IMR-90 (cell line): ENCODE data around the gene FLVCR2. TPM values are rescaled to one million over a fixed set of nuclear protein-coding genes. Genes with fewer than 3 reads are reported as not detected.

Experiments used
- ATAC-seq: fragments of 200-7000 bp; cut with Tn5 transposase; 2 replicates; pipeline ENCODE4 v1.9.1; 2020; ENCODE audit warnings: low read depth, mild to moderate bottlenecking, moderate library complexity
- BruUV-seq: library from RNA; stranded (reverse); fragments of 400-500 nt; replicated peaks from 2 replicates; lab custom pipeline; 2021; lab: Mats Ljungman, UMichigan
- CTCF ChIA-PET: fragments of 300-600 bp; formaldehyde crosslinking; extraction: SDS; loops from one replicate; lab custom pipeline; 2021; ENCODE audit warnings: antibody characterized with exemption; lab: Yijun Ruan, JAX
- POLR2A ChIA-PET: fragments of 300-600 bp; sonication (Branson Sonifier 250); formaldehyde crosslinking; loops from one replicate; lab custom pipeline; 2022; ENCODE audit warnings: antibody characterized with exemption; ENCODE audit not compliant: unreplicated experiment; lab: Charles Lee
- DNase-seq: peaks from one replicate; pipeline ENCODE4 v3.0.0; 2013
- H2AFZ ChIP-seq: replicated peaks from 2 replicates; pipeline ENCODE3; 2013; ENCODE audit warnings: low read length, mild to moderate bottlenecking; ENCODE audit not compliant: poor library complexity
- H2AK5ac ChIP-seq: 2 replicates; pipeline ENCODE4 v1.6.1; 2013; ENCODE audit warnings: low read depth, low read length, inconsistent platforms
- H2AK9ac ChIP-seq: replicated peaks from 2 replicates; pipeline ENCODE3; 2013; ENCODE audit warnings: mild to moderate bottlenecking, low read depth, low read length, moderate library complexity; ENCODE audit not compliant: poor library complexity
- H2BK120ac ChIP-seq: 2 replicates; pipeline ENCODE4 v1.6.1; 2013; ENCODE audit warnings: low read depth, low read length, inconsistent platforms
- H2BK15ac ChIP-seq: 3 replicates; pipeline ENCODE4 v1.6.1; 2013; ENCODE audit warnings: low read depth, low read length, inconsistent platforms
- H2BK20ac ChIP-seq: 2 replicates; pipeline ENCODE4 v1.6.1; 2013; ENCODE audit warnings: low read depth, mild to moderate bottlenecking, inconsistent platforms, low read length, moderate library complexity
- H2BK5ac ChIP-seq: 2 replicates; pipeline ENCODE4 v1.6.1; 2013; ENCODE audit warnings: mild to moderate bottlenecking, low read depth, low read length, inconsistent platforms; ENCODE audit not compliant: poor library complexity, severe bottlenecking
- H3K14ac ChIP-seq: replicated peaks from 2 replicates; pipeline ENCODE4 v1.6.1; 2013; ENCODE audit warnings: low read depth, low read length, inconsistent platforms
- H3K18ac ChIP-seq: 2 replicates; pipeline ENCODE4 v1.6.1; 2013; ENCODE audit warnings: low read depth, low read length, control low read depth
- H3K23ac ChIP-seq: 2 replicates; pipeline ENCODE4 v1.6.1; 2013; ENCODE audit warnings: low read depth, low read length, inconsistent platforms
- H3K27ac ChIP-seq: 2 replicates; pipeline ENCODE4 v1.5.1; 2013; ENCODE audit warnings: mild to moderate bottlenecking, control low read depth, low read length; ENCODE audit not compliant: insufficient read depth
- H3K27me3 ChIP-seq: 2 replicates; pipeline ENCODE4 v1.6.1; 2013; ENCODE audit warnings: low read length; ENCODE audit not compliant: control insufficient read depth, insufficient read depth
- H3K36me3 ChIP-seq: 2 replicates; pipeline ENCODE4 v1.6.1; 2013; ENCODE audit warnings: low read length, mixed read lengths; ENCODE audit not compliant: control insufficient read depth, insufficient read depth
- H3K4ac ChIP-seq: 2 replicates; pipeline ENCODE4 v1.6.1; 2013; ENCODE audit warnings: low read depth, low read length, inconsistent platforms
- H3K4me1 ChIP-seq: 2 replicates; pipeline ENCODE4 v1.6.1; 2013; ENCODE audit warnings: low read length, mixed read lengths; ENCODE audit not compliant: control insufficient read depth, insufficient read depth
- H3K4me2 ChIP-seq: 2 replicates; pipeline ENCODE4 v1.6.1; 2013; ENCODE audit warnings: low read depth, mild to moderate bottlenecking, control low read depth, low read length, moderate library complexity
- H3K4me3 ChIP-seq: 2 replicates; pipeline ENCODE4 v1.5.1; 2013; ENCODE audit warnings: low read depth, mild to moderate bottlenecking, control low read depth, low read length, moderate library complexity; ENCODE audit not compliant: insufficient read depth
- H3K56ac ChIP-seq: 2 replicates; pipeline ENCODE4 v1.6.1; 2013; ENCODE audit warnings: low read length, inconsistent platforms; ENCODE audit not compliant: insufficient read depth; ENCODE audit errors: extremely low read depth
- H3K79me1 ChIP-seq, 2 experiments: 2 replicates each; pipeline ENCODE4 v1.6.1; 2013; ENCODE audit warnings: low read length in 2 of 2, inconsistent platforms in 1 of 2, low read depth in 1 of 2
- H3K9ac ChIP-seq: 2 replicates; pipeline ENCODE4 v1.6.1; 2013; ENCODE audit warnings: low read depth, low read length, control low read depth
- H3K9me1 ChIP-seq: 2 replicates; pipeline ENCODE4 v1.6.1; 2013; ENCODE audit warnings: low read length, inconsistent platforms; ENCODE audit not compliant: insufficient read depth
- H3K9me3 ChIP-seq: 2 replicates; pipeline ENCODE4 v1.6.1; 2013; ENCODE audit warnings: low read length; ENCODE audit not compliant: control insufficient read depth, insufficient read depth
- H4K20me1 ChIP-seq: 2 replicates; pipeline ENCODE4 v1.6.1; 2013; ENCODE audit warnings: low read length, inconsistent platforms; ENCODE audit not compliant: insufficient read depth
- H4K5ac ChIP-seq: 2 replicates; pipeline ENCODE4 v1.6.1; 2013; ENCODE audit warnings: mild to moderate bottlenecking, low read depth, low read length, control low read depth
- H4K8ac ChIP-seq, 2 experiments: 2 replicates each; pipeline ENCODE4 v1.6.1; 2013; ENCODE audit warnings: low read depth in 2 of 2, low read length in 2 of 2, control low read depth in 1 of 2, inconsistent platforms in 1 of 2
- H4K91ac ChIP-seq: 2 replicates; pipeline ENCODE4 v1.6.1; 2013; ENCODE audit warnings: low read depth, low read length, inconsistent platforms; ENCODE audit not compliant: insufficient read depth
- BHLHE40 ChIP-seq: fragments of 150-350 bp; IDR thresholded peaks from 2 replicates; pipeline ENCODE4 v1.6.1; 2016; ENCODE audit warnings: mild to moderate bottlenecking, low read depth, low read length
- CEBPB ChIP-seq: IDR thresholded peaks from 2 replicates; pipeline ENCODE4 v1.6.1; 2012; ENCODE audit warnings: low read depth, low read length, improper control_type of control experiment
- CHD1 ChIP-seq: IDR thresholded peaks from 2 replicates; pipeline ENCODE4 v1.6.1; 2012; ENCODE audit warnings: low read depth, low read length, improper control_type of control experiment
- ELK1 ChIP-seq: fragments of 150-350 bp; IDR thresholded peaks from 2 replicates; pipeline ENCODE4 v1.6.1; 2016; ENCODE audit warnings: low read depth, mild to moderate bottlenecking, low read length, moderate library complexity, borderline replicate concordance
- FOS ChIP-seq: fragments of 150-350 bp; IDR thresholded peaks from 2 replicates; pipeline ENCODE4 v1.6.1; 2016; ENCODE audit warnings: low read depth, low read length
- MAFK ChIP-seq: IDR thresholded peaks from 2 replicates; pipeline ENCODE4 v1.6.1; 2012; ENCODE audit warnings: low read depth, low read length, improper control_type of control experiment
- MAZ ChIP-seq: IDR thresholded peaks from 2 replicates; pipeline ENCODE4 v1.6.1; 2012; ENCODE audit warnings: low read depth, mild to moderate bottlenecking, low read length, improper control_type of control experiment, moderate library complexity, borderline replicate concordance
- MXI1 ChIP-seq: IDR thresholded peaks from 2 replicates; pipeline ENCODE4 v1.6.1; 2012; ENCODE audit warnings: low read depth, mild to moderate bottlenecking, low read length, moderate library complexity, borderline replicate concordance
- NFE2L2 ChIP-seq: fragments of 150-350 bp; IDR thresholded peaks from 2 replicates; pipeline ENCODE4 v1.6.1; 2016; ENCODE audit warnings: low read depth, mild to moderate bottlenecking, low read length
- POLR2A ChIP-seq: IDR thresholded peaks from 2 replicates; pipeline ENCODE4 v1.6.1; 2012; ENCODE audit warnings: mild to moderate bottlenecking, low read depth, low read length
- RAD21 ChIP-seq: IDR thresholded peaks from 2 replicates; pipeline ENCODE4 v1.6.1; 2012; ENCODE audit warnings: low read length, improper control_type of control experiment
- RCOR1 ChIP-seq: IDR thresholded peaks from 2 replicates; pipeline ENCODE4 v1.6.1; 2012; ENCODE audit warnings: mild to moderate bottlenecking, low read length, improper control_type of control experiment; ENCODE audit not compliant: insufficient replicate concordance
- RFX5 ChIP-seq: IDR thresholded peaks from 2 replicates; pipeline ENCODE4 v1.8.0; 2012; ENCODE audit warnings: low read depth, mild to moderate bottlenecking, low read length, moderate library complexity
- SMC3 ChIP-seq: fragments of 150-350 bp; IDR thresholded peaks from 2 replicates; pipeline ENCODE4 v1.6.1; 2016; ENCODE audit warnings: low read depth, mild to moderate bottlenecking, antibody characterized with exemption, low read length, moderate library complexity
- USF2 ChIP-seq: fragments of 150-350 bp; IDR thresholded peaks from 2 replicates; pipeline ENCODE4 v1.6.1; 2017; ENCODE audit warnings: mild to moderate bottlenecking, antibody characterized with exemption, low read length, low read depth
- WGBS, 2 experiments: methylation state at CpG; one replicate each; pipeline versions ENCODE4 v1.1.5 to v1.1.7; 2013; ENCODE audit warnings: missing lambda C conversion rate in 2 of 2; ENCODE audit not compliant: insufficient read length in 1 of 2; ENCODE audit errors: extremely low coverage in 2 of 2; 5-methylcytosine and 5-hydroxymethylcytosine counted together
- dilution Hi-C: fragments of 300-500 bp; cut with HindIII; formaldehyde crosslinking; loops from one replicate; pipeline ENCODE4 v1.14.3; 2018; ENCODE audit warnings: low sequenced_read_pairs; ENCODE audit not compliant: unreplicated experiment
- in situ Hi-C: fragments of 300-500 bp; cut with MboI; formaldehyde crosslinking; loops from 3 replicates; pipeline ENCODE4 v1.14.3; 2019; ENCODE audit warnings: low sequenced_read_pairs, inconsistent platforms, mixed read lengths
- intact Hi-C: fragments of 100-400 bp; cut with micrococcal nuclease; formaldehyde crosslinking; loops from 2 replicates; pipeline ENCODE4 v1.10.0; 2022
- polyA plus RNA-seq, 3 experiments: library from polyadenylated mRNA; depleted of rRNA; stranded (reverse); fragments of >200 nt; gene quantifications; 2 replicates each; pipeline ENCODE4 v1.2.3, GENCODE V29; 2012; ENCODE audit warnings: low replicate concordance in 1 of 3
- total RNA-seq: library from RNA; depleted of rRNA; stranded (reverse); fragments of >200 nt; gene quantifications from 2 replicates; pipeline ENCODE4 v1.2.3, GENCODE V29; 2012
- TF ChIP-seq, protein P1 (sequence below): conservative IDR thresholded peaks from 2 replicates; pipeline ENCODE4 v1.5.1; 2012; ENCODE audit warnings: mild to moderate bottlenecking, low read depth, low read length, improper control_type of control experiment

The FLVCR2 gene
- total and polyA plus RNA-seq, 2 of the 4 experiments (the other 2 are of a cell fraction): 0.94 to 1.4 TPM

DNA sequence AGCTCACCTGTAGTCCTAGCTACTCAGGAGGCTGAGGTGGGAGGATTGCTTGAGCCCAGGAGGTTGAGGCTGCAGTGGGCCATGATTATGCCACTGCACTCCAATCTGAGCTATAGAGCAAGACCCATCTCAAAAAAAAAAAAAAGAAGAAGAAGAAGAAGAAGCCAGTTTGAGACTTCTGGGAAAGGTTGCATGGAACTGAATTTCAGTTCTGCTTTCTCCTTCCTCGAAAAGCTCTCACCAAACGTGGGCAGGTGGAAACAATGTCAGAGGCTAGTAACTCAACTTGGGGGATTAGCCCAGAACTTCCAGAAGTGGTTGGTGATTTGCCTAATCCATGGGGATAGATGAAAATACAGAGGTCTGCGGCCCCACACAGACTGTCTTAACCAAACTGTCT, 18.7 kb downstream of the FLVCR2 start:
- no peak overlapping the region for H4K91ac ChIP-seq
- POLR2A ChIA-PET: no interaction called here
- H3K9me1 ChIP-seq: no peaks in the 10 kb centered on the region; the same call in 1 of the 2 replicates
- no peak overlapping the region for H3K9ac ChIP-seq
- no peak overlapping the region for H2BK5ac ChIP-seq
- H2BK120ac ChIP-seq: no peak overlapping the region
- no peak overlapping the region for H2AK9ac ChIP-seq
- no peak overlapping the region for H4K5ac ChIP-seq
- peaks cover under 1% of the 10 kb centered on the region; the same call in 1 of the 2 replicates for H3K9me3 ChIP-seq
- no CpG with 5 or more reads among the region's 3 CpGs for WGBS, 2 experiments
- H3K4ac ChIP-seq: no peak overlapping the region
- in situ Hi-C loops (no loop called here), intact Hi-C loops (loop anchor here (5.0 kb wide), 1 partner anchor 40 kb away; no protein-coding TSS in a partner anchor), dilution Hi-C loops (no loop called here)
- H2AK5ac ChIP-seq: no peak overlapping the region
- TF ChIP-seq ELK1: no peak
- no peak for TF ChIP-seq FOS
- TF ChIP-seq MXI1: no peak
- no peak for TF ChIP-seq MAZ
- TF ChIP-seq CEBPB: no peak
- no peak for TF ChIP-seq POLR2A
- TF ChIP-seq SMC3: no peak
- TF ChIP-seq MAFK: no peak
- TF ChIP-seq, protein P1, sequence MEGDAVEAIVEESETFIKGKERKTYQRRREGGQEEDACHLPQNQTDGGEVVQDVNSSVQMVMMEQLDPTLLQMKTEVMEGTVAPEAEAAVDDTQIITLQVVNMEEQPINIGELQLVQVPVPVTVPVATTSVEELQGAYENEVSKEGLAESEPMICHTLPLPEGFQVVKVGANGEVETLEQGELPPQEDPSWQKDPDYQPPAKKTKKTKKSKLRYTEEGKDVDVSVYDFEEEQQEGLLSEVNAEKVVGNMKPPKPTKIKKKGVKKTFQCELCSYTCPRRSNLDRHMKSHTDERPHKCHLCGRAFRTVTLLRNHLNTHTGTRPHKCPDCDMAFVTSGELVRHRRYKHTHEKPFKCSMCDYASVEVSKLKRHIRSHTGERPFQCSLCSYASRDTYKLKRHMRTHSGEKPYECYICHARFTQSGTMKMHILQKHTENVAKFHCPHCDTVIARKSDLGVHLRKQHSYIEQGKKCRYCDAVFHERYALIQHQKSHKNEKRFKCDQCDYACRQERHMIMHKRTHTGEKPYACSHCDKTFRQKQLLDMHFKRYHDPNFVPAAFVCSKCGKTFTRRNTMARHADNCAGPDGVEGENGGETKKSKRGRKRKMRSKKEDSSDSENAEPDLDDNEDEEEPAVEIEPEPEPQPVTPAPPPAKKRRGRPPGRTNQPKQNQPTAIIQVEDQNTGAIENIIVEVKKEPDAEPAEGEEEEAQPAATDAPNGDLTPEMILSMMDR: no peak
- TF ChIP-seq BHLHE40: no peak
- no peak for TF ChIP-seq CHD1
- no peak for TF ChIP-seq RCOR1
- no peak for TF ChIP-seq USF2
- no peak for TF ChIP-seq RAD21
- no peak for TF ChIP-seq NFE2L2
- TF ChIP-seq RFX5: no peak
- no peak overlapping the region for H3K4me2 ChIP-seq
- no peak for ATAC-seq
- H3K23ac ChIP-seq: no peak overlapping the region
- H3K56ac ChIP-seq: no peak overlapping the region
- no peak for DNase-seq
- no peak overlapping the region for H2BK15ac ChIP-seq
- H2BK20ac ChIP-seq: no peak overlapping the region
- H3K27me3 ChIP-seq: peaks cover 9% of the 10 kb centered on the region
- no peak overlapping the region for H3K14ac ChIP-seq
- H3K4me3 ChIP-seq: no peak overlapping the region
- H3K79me1 ChIP-seq: no peaks in the 10 kb centered on the region
- no peak overlapping the region for H2AFZ ChIP-seq
- no peak overlapping the region for H4K8ac ChIP-seq
- no peak overlapping the region for H3K18ac ChIP-seq
- BruUV-seq: no TSS peak
- CTCF ChIA-PET: interaction anchor here (2.5 kb wide), 1 partner anchor 20 kb away, joined by 14 read pairs; no protein-coding TSS in a partner anchor
- H3K4me1 ChIP-seq: no peaks in the 10 kb centered on the region
- H4K20me1 ChIP-seq: no peaks in the 10 kb centered on the region
- no peak overlapping the region for H3K27ac ChIP-seq
- H3K36me3 ChIP-seq: no peaks in the 10 kb centered on the region
